Fibroblast of lung (primary cell): ENCODE data around the gene ZNF525. TPM values are rescaled to one million over a fixed set of nuclear protein-coding genes. Genes with fewer than 3 reads are reported as not detected.
"Not testable (repeated sequence)": the region's sequence is repeated elsewhere in the genome, so short reads cannot be mapped to it uniquely, and the experiment has no call there.

Source experiments
- DNase-seq, 2 donors: peaks; one replicate each; pipeline versions ENCODE4 v3.0.0 to v3.0.0-alpha.2; 2010; ENCODE audit warnings: low read depth in 2 of 2
- H2AFZ ChIP-seq: 2 replicates; pipeline ENCODE4 v1.5.1; 2012; ENCODE audit warnings: low read length, control low read depth, inconsistent platforms
- H3K27ac ChIP-seq: 2 replicates; pipeline ENCODE4 v1.5.1; 2011; ENCODE audit warnings: low read length, control low read depth; ENCODE audit not compliant: insufficient read depth
- H3K27me3 ChIP-seq: 2 replicates; pipeline ENCODE4 v1.5.1; 2011; ENCODE audit warnings: mild to moderate bottlenecking, low read length; ENCODE audit not compliant: control insufficient read depth, insufficient read depth
- H3K36me3 ChIP-seq: 2 replicates; pipeline ENCODE4 v1.5.1; 2011; ENCODE audit warnings: low read length; ENCODE audit not compliant: control insufficient read depth, insufficient read depth
- H3K4me1 ChIP-seq: 2 replicates; pipeline ENCODE4 v1.5.1; 2011; ENCODE audit warnings: low read length; ENCODE audit not compliant: control insufficient read depth, insufficient read depth; ENCODE audit errors: extremely low read depth
- H3K4me2 ChIP-seq: 2 replicates; pipeline ENCODE4 v1.5.1; 2011; ENCODE audit warnings: low read length, control low read depth; ENCODE audit not compliant: insufficient read depth; ENCODE audit errors: extremely low read depth
- H3K4me3 ChIP-seq, 4 experiments: fragments of 200-600 bp in 1 of 4; sonication (generic) in 1 of 4; replicated peaks in 1 of 4; 2 replicates each; pipeline ENCODE4 v1.5.1; 2011 to 2016; ENCODE audit warnings: low read length in 4 of 4, low read depth in 3 of 4, mild to moderate bottlenecking in 3 of 4, control low read depth in 2 of 4, inconsistent platforms in 1 of 4, mixed read lengths in 1 of 4; ENCODE audit not compliant: insufficient read depth in 1 of 4; ENCODE audit errors: control extremely low read depth in 1 of 4
- H3K79me2 ChIP-seq: 2 replicates; pipeline ENCODE4 v1.5.1; 2012; ENCODE audit warnings: mild to moderate bottlenecking, low read length, inconsistent platforms; ENCODE audit not compliant: control insufficient read depth, insufficient read depth
- H3K9ac ChIP-seq: 2 replicates; pipeline ENCODE4 v1.5.1; 2011; ENCODE audit warnings: mild to moderate bottlenecking, low read length, control low read depth; ENCODE audit not compliant: insufficient read depth
- H3K9me3 ChIP-seq: 2 replicates; pipeline ENCODE4 v1.5.1; 2012; ENCODE audit warnings: low read depth, low read length; ENCODE audit not compliant: control insufficient read depth, insufficient read depth
- H4K20me1 ChIP-seq: 2 replicates; pipeline ENCODE4 v1.5.1; 2011; ENCODE audit warnings: low read length; ENCODE audit not compliant: control insufficient read depth, insufficient read depth; ENCODE audit errors: extremely low read depth
- EZH2 ChIP-seq: IDR thresholded peaks from 2 replicates; pipeline ENCODE4 v1.5.1; 2012; ENCODE audit warnings: low read length, control low read depth, mild to moderate bottlenecking; ENCODE audit errors: missing control alignments
- polyA plus RNA-seq, 2 donors: library from polyadenylated mRNA; depleted of rRNA in 1 of 2; stranded (reverse) in 1 of 2; unstranded in 1 of 2; fragments of >200 nt; gene quantifications; 2 replicates each; pipeline ENCODE4 v1.2.1, GENCODE V29; 2011 to 2012; ENCODE audit warnings: missing spikeins in 1 of 2
- total RNA-seq: library from RNA; depleted of rRNA; stranded (reverse); fragments of >200 nt; gene quantifications from 2 replicates; pipeline ENCODE4 v1.2.1, GENCODE V29; 2014
- TF ChIP-seq, protein P1 (sequence below), 2 donors: IDR thresholded peaks in 1 of 2; conservative IDR thresholded peaks in 1 of 2; 1 replicate in 1 of 2; 2 replicates in 1 of 2; pipeline ENCODE4 v1.5.1; 2011 to 2012; ENCODE audit warnings: low read length in 2 of 2, control low read depth in 1 of 2, inconsistent platforms in 1 of 2, low read depth in 1 of 2, mild to moderate bottlenecking in 1 of 2

ZNF525 gene
- total and polyA plus RNA-seq, 2 donors (not counting 1 experiment from before 2014, with no cell fraction given) = 4.8 to 6.8 TPM

- DNase-seq = no peak
- Histone ChIP-seq H3K9ac (no peak overlapping the region), H3K4me1 (no peaks in the 10 kb centered on the region)
Observed at GRCh38 chr19:53422551-53422950, 57.0 kb downstream of the ZNF525 start.

GRCh38 chr19:53423074-53423473 lies 57.6 kb downstream of the ZNF525 start:
- not testable (repeated sequence) for H4K20me1 ChIP-seq, H3K4me3 ChIP-seq, H3K79me2 ChIP-seq, H3K27ac ChIP-seq, H3K9me3 ChIP-seq, DNase-seq, H3K4me2 ChIP-seq, H3K4me1 ChIP-seq, H3K36me3 ChIP-seq, H3K9ac ChIP-seq, H3K27me3 ChIP-seq, H2AFZ ChIP-seq

More at GRCh38 chr19:53422551-53422950, 57.0 kb downstream of the ZNF525 start:
- TF ChIP-seq, protein P1, sequence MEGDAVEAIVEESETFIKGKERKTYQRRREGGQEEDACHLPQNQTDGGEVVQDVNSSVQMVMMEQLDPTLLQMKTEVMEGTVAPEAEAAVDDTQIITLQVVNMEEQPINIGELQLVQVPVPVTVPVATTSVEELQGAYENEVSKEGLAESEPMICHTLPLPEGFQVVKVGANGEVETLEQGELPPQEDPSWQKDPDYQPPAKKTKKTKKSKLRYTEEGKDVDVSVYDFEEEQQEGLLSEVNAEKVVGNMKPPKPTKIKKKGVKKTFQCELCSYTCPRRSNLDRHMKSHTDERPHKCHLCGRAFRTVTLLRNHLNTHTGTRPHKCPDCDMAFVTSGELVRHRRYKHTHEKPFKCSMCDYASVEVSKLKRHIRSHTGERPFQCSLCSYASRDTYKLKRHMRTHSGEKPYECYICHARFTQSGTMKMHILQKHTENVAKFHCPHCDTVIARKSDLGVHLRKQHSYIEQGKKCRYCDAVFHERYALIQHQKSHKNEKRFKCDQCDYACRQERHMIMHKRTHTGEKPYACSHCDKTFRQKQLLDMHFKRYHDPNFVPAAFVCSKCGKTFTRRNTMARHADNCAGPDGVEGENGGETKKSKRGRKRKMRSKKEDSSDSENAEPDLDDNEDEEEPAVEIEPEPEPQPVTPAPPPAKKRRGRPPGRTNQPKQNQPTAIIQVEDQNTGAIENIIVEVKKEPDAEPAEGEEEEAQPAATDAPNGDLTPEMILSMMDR (conservative IDR thresholded peaks at IDR 0.05 in 1 of 2, IDR thresholded peaks at IDR 0.05 in 1 of 2; ENCODE audit: low read depth in 1 of 2, low read length in 2 of 2) = no peak
- no peak for TF ChIP-seq EZH2
- no peak overlapping the region for H3K4me3 ChIP-seq
- H3K27ac ChIP-seq = no peak overlapping the region
- H3K9me3 ChIP-seq = no peaks in the 10 kb centered on the region
- no peak overlapping the region for H3K4me2 ChIP-seq
- no peaks in the 10 kb centered on the region for H3K36me3 ChIP-seq
- H3K27me3 ChIP-seq = no peaks in the 10 kb centered on the region
- H4K20me1 ChIP-seq = no peaks in the 10 kb centered on the region
- H3K79me2 ChIP-seq = no peaks in the 10 kb centered on the region
- H2AFZ ChIP-seq = no peak overlapping the region

GRCh38 chr19:53423680-53424079 lies 58.2 kb downstream of the ZNF525 start:
- H3K79me2 ChIP-seq, H3K27ac ChIP-seq, H3K4me3 ChIP-seq, H3K9me3 ChIP-seq, H3K4me2 ChIP-seq, H3K4me1 ChIP-seq, H3K36me3 ChIP-seq, H4K20me1 ChIP-seq, H3K27me3 ChIP-seq, H2AFZ ChIP-seq, H3K9ac ChIP-seq: not testable (repeated sequence)
- peak; percentile 14 for DNase-seq

GRCh38 chr19:53424968-53425597 lies 59.6 kb downstream of the ZNF525 start:
- Histone ChIP-seq H3K4me3 (no peak overlapping the region), H3K4me1 (no peaks in the 10 kb centered on the region), H2AFZ (no peak overlapping the region), H3K79me2 (no peaks in the 10 kb centered on the region), H3K9me3 (no peaks in the 10 kb centered on the region), H3K27ac (no peak overlapping the region), H3K27me3 (no peaks in the 10 kb centered on the region), H4K20me1 (no peaks in the 10 kb centered on the region), H3K9ac (no peak overlapping the region), H3K4me2 (no peak overlapping the region), H3K36me3 (no peaks in the 10 kb centered on the region)
- DNase-seq = peak; percentile 54 to 71
- TF ChIP-seq EZH2 = no peak
- TF ChIP-seq, protein P1 (conservative IDR thresholded peaks at IDR 0.05 in 1 of 2, IDR thresholded peaks at IDR 0.05 in 1 of 2; ENCODE audit: low read depth in 1 of 2, low read length in 2 of 2) = peak; percentile 61 to 88
